ENCODE data around the gene CLK3. TPM values are rescaled to one million over a fixed set of nuclear protein-coding genes. Genes with fewer than 3 reads are reported as not detected.

Gene CLK3
- total RNA-seq (100 to 1,000 TPM; 216 to 243 TPM), total RNA-seq (153 to 205 reads per million in 2 donors)

DNA sequence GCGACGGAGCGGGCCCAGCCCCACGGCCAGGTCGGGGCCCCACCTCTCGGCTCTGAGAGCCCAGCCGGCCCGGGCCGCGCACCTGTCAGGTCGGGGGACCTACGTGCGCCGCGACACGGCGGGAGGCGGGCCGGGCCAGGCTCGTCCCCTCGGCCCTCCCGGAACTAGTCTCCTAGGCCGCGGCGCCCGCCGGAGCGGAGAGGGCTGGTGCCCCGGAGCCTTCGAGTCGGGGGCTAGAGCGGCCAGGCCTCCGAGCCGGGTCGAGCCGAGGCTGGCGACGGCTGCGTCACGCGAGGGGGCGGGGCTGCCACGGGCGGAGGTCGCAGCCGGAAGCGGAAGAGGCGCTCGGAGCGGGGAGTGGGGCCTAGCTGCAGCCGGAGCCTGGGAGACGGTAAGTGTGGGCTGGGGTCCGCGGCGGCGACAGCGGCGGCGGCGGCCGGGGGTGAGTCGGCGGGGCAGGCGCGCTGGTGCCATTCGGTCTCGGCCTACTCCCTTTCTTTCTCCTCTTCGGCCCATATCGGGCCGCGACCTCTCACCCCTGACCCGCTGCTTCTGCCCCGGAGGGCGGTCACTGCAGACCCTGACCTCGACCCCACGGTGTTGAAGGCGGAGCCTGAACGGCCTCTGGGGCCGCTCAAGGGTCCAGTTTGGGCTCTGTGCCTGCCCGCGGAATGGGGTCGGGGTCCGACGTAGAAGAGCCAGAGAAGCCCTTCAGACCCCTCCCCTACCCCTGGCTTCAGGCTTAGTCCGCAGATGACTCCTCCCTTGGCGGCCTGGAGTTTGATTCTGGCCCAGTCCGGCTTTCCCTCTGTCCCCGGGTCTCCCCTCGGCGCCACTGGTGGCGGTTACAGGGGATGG, at the start of gene CLK3:
TSS of gene CLK3 (plus strand) at position 329 of the 858 bp plus-strand sequence. CDS start 3,361 bp downstream, outside the sequence.
- peak; percentile 78 for ATAC-seq
- peaks cover 34% of the 10 kb centered on the region for H3K4me1 Mint-ChIP-seq
- H3K9me3 ChIP-seq (ENCODE audit: control insufficient read depth, low read length, poor library complexity, severe bottlenecking) = no peaks in the 10 kb centered on the region
- DNase-seq = peak; percentile 91 to 98 (median 94)
- H3K4me3 Mint-ChIP-seq = peak within 1 kb of the TSS; percentile 94
- H3K36me3 Mint-ChIP-seq (ENCODE audit: low read depth) = no peaks in the 10 kb centered on the region
- H3K27me3 Mint-ChIP-seq = no peaks in the 10 kb centered on the region
- H3K27ac Mint-ChIP-seq = peak within 1 kb of the TSS; percentile 96

DNA sequence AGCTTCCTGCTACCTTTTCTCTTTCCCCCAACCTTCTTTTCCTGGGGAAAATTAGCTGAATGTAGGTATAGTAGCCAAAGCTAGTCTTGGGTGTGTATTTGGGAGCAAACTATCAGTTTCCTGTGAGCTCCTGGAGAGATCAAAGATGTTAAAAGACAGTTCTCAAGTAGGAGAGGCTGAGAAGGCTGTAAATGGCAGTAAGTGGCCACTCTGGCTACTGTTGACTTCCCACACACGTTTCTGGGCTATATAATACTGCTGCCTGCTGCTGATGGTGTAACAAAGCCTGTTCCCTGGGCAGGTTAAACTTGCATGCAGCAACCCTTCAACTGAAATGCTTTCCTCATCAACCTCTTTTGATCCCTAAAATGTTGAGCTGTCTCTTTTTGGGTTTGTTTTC, 47.0 kb upstream of the CLK3 start:
- Mint-ChIP-seq H3K36me3 (ENCODE audit: low read depth) (peaks cover 7% of the 10 kb centered on the region), H3K27me3 (no peaks in the 10 kb centered on the region), H3K27ac (peak overlapping the region; percentile 75), H3K4me1 (peaks cover 16% of the 10 kb centered on the region), H3K4me3 (no peak overlapping the region)
- ATAC-seq (no peak), DNase-seq (no peak)
- H3K9me3 ChIP-seq (ENCODE audit: control insufficient read depth, low read length, poor library complexity, severe bottlenecking) = no peaks in the 10 kb centered on the region

DNA sequence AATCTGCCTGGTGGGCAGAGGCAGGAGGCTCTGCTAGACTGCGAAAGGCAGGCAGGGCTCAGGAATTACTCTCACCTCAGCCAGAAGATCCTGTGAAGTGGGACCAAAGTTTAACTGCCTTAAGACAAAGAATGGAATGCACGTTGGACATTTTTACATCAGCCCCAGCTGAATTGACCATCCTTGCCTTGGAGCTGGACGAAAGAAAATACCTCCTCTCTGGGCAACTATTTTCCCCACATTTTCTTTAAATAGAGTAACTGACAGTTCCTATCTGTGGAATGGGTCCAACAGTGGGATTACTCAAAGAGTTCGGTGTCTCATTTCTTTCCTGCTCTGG, 45.9 kb upstream of the CLK3 start:
- peaks cover 15% of the 10 kb centered on the region for H3K4me1 Mint-ChIP-seq
- ATAC-seq = no peak

DNA sequence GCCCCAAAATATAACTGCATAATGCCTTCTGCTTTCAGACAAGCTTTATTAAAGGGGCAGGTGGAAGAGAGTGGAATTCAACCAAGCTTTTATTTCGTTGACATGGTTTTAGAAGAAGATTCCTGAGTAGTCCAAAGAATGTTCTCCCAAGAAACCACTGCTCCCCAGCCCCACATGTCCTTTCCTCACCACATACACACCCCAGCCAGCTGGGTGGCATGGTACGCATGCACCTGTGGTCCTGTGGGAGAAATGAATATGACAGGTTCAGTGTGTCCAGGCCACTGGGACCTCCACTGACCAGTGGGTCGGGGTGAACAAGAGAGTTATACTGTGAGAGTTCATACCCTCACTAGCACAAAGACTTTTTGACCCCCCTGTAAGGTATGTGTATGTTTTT, 44.4 kb upstream of the CLK3 start:
- DNase-seq (no peak), ATAC-seq (no peak)
- Mint-ChIP-seq H3K4me3 (no peak overlapping the region), H3K4me1 (peaks cover 11% of the 10 kb centered on the region), H3K36me3 (ENCODE audit: low read depth) (peaks cover 4% of the 10 kb centered on the region), H3K27ac (peak overlapping the region; percentile 14), H3K27me3 (no peaks in the 10 kb centered on the region)
- no peaks in the 10 kb centered on the region for H3K9me3 ChIP-seq (ENCODE audit: control insufficient read depth, low read length, poor library complexity, severe bottlenecking)

More for the DNA sequence above, 45.9 kb upstream of the CLK3 start:
- DNase-seq = no peak
- H3K27me3 Mint-ChIP-seq = no peaks in the 10 kb centered on the region
- H3K27ac Mint-ChIP-seq = no peak overlapping the region
- no peaks in the 10 kb centered on the region for H3K9me3 ChIP-seq (ENCODE audit: control insufficient read depth, low read length, poor library complexity, severe bottlenecking)
- peaks cover 4% of the 10 kb centered on the region for H3K36me3 Mint-ChIP-seq (ENCODE audit: low read depth)
- no peak overlapping the region for H3K4me3 Mint-ChIP-seq

DNA sequence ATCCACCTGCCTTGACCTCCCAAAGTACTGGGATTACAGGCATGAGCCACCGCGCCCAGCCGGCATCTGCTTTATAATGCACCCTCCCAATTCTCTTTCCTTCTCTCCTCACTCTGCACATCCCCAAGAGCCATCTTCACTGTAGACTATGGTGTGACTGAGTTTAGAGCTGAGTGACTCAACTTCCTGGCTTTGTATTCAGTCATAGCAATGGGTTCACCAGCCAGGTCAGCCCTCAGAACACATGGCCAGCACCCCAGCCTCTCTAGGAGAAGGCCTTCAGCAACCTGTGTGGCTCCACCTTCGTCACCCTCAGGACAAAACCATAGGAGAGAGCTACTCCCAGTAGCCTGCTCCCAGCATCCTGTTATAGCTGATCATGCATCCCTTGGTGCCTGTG, 41.6 kb upstream of the CLK3 start:
- Mint-ChIP-seq H3K27ac (no peak overlapping the region), H3K27me3 (no peaks in the 10 kb centered on the region), H3K36me3 (ENCODE audit: low read depth) (peaks cover 7% of the 10 kb centered on the region), H3K4me1 (peaks cover 4% of the 10 kb centered on the region), H3K4me3 (no peak overlapping the region)
- ATAC-seq (no peak), DNase-seq (no peak)
- H3K9me3 ChIP-seq (ENCODE audit: control insufficient read depth, low read length, poor library complexity, severe bottlenecking) = no peaks in the 10 kb centered on the region

DNA sequence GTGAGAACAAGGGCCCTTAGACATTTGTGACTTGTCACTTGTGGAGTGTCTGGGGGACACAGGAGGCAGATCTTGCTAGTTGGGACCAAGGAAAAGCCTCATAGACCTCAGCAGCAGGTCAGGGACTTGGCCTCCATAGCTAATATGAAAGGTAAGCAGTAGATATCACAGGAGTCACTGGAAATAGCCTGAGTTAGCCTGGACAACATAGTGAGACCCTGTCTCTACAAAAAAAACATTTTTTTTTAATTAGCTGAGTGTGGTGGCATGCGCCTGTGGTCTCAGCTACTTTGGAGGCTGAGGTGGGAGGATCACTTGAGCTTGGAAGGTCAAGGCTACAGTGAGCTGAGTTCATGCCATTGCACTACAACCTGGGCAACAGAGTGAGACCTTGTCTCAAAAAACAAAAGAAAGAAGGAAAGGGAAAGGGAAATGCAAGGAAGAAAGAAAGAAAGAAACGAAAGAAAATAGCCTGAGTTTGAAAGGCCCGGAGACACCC, 37.1 kb upstream of the CLK3 start:
- ATAC-seq (no peak), DNase-seq (no peak)
- Mint-ChIP-seq H3K27ac (no peak overlapping the region), H3K27me3 (no peaks in the 10 kb centered on the region), H3K4me1 (peaks cover 4% of the 10 kb centered on the region), H3K4me3 (no peak overlapping the region), H3K36me3 (ENCODE audit: low read depth) (peaks cover 3% of the 10 kb centered on the region)
- no peaks in the 10 kb centered on the region for H3K9me3 ChIP-seq (ENCODE audit: control insufficient read depth, low read length, poor library complexity, severe bottlenecking)

DNA sequence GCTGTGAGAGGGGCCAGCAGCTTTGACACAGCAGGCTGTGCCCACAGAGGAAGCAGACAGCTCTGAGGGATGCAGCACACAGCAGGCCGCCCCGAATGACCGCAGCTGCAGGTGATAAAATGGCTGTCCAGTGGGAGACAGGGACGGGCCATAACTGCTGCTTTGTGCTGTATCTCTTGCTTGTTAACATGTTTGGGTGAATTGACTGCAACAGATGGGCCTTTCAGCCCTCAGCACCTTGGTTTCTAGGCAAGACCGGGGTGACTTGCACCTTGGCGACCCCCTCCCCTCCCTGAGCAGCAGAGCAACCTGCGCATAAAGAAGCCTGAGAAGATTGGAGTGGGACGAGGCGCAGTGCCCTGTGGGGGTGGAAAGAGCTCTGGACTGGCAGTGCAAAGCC, 36.6 kb upstream of the CLK3 start:
- Mint-ChIP-seq H3K36me3 (ENCODE audit: low read depth) (peaks cover 3% of the 10 kb centered on the region), H3K4me3 (no peak overlapping the region), H3K4me1 (peaks cover 6% of the 10 kb centered on the region), H3K27me3 (no peaks in the 10 kb centered on the region), H3K27ac (no peak overlapping the region)
- ATAC-seq = no peak
- no peaks in the 10 kb centered on the region for H3K9me3 ChIP-seq (ENCODE audit: control insufficient read depth, low read length, poor library complexity, severe bottlenecking)
- DNase-seq = no peak

DNA sequence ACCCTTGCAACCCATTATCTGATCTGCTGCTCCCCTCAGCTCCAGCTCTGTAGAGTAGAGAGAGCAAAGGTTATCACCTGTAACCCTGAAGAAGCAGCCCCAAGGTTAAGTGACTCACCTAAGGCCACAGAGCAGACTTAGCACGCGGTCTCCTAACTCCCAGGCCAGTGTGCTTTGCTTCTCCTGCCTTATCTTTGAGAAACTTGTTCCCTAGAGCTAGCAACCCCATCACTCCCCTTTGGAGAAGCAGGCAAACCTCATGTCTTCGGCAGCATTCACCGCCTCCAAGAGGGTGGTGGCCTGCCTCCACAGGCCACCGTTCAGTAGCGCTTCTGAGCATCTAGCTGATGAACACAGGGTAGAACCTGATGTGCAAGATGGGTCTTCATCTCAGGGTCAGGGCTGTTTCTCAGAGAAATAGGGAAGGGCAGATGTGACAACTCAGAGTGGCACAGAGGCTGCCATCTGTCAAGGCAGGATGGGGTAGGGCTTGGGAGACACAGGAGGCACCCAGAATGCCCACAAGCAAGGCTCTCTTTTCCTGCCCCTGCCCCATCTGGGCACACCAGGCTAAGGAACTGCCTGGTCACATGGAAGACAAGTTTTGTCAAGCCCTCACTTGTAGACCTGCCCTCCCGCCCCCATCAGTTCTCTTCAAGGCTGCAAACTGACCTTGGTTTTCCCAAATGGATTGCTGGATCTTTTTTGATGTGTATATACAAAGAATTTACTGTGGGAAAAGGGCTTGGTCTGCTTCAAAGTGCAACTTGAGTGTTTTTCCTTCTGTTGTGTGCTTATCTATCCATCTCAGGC, 34.9 kb upstream of the CLK3 start:
- peak overlapping the region; percentile 27 for H3K27ac Mint-ChIP-seq
- no peaks in the 10 kb centered on the region for H3K27me3 Mint-ChIP-seq
- no peak for DNase-seq
- peaks cover 4% of the 10 kb centered on the region for H3K4me1 Mint-ChIP-seq
- H3K36me3 Mint-ChIP-seq (ENCODE audit: low read depth) = peaks cover 3% of the 10 kb centered on the region
- no peaks in the 10 kb centered on the region for H3K9me3 ChIP-seq (ENCODE audit: control insufficient read depth, low read length, poor library complexity, severe bottlenecking)
- H3K4me3 Mint-ChIP-seq = no peak overlapping the region
- no peak for ATAC-seq

DNA sequence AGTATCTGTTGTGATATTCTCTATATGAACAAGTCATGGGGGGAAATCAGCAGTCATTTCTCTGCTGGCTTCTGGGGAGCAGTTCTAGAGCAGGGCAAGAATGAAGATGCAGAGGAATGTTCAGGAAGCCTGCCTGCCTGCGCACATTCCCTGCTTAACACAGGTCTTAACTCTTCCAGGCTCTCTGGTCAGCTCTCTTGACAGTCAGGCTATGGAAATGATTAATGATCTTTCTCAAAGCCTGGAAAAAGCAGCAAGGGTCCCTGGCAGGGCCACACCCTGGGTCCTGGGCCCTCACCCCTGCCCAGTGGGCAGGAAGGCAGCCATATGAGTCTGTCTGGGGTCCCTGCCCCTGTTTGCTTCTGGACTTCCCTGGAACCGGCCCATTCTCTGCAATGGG, 31.4 kb upstream of the CLK3 start:
- peak overlapping the region; percentile 75 for H3K27ac Mint-ChIP-seq

DNA sequence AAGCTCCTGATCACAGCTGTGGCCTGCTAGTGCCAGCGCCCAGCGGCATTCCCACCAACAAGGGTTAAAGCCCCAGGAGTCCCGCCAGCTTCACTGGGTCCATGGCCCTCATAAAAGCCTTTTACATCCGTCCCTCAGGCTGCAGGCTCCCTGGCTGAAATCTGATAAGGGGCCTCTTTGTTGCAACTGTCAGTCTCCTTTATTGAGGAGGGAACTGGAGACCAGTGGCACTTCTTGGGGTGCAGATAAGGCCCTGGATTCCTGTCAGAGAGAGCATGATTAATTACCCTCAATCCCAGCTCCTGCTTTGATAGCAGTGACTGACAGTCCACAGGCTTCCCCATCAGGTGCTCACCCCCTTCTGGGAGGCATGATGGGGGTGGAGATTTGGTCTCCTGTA, 30.9 kb upstream of the CLK3 start:
- Mint-ChIP-seq H3K27ac (peak overlapping the region; percentile 75), H3K4me3 (no peak overlapping the region), H3K4me1 (peaks cover 8% of the 10 kb centered on the region), H3K27me3 (no peaks in the 10 kb centered on the region), H3K36me3 (ENCODE audit: low read depth) (peaks cover 7% of the 10 kb centered on the region)
- DNase-seq (no peak), ATAC-seq (no peak)
- no peaks in the 10 kb centered on the region for H3K9me3 ChIP-seq (ENCODE audit: control insufficient read depth, low read length, poor library complexity, severe bottlenecking)

More for the DNA sequence above, 31.4 kb upstream of the CLK3 start:
- ATAC-seq (no peak), DNase-seq (no peak)
- Mint-ChIP-seq H3K4me3 (no peak overlapping the region), H3K36me3 (ENCODE audit: low read depth) (peaks cover 7% of the 10 kb centered on the region), H3K27me3 (no peaks in the 10 kb centered on the region), H3K4me1 (peaks cover 8% of the 10 kb centered on the region)
- H3K9me3 ChIP-seq (ENCODE audit: control insufficient read depth, low read length, poor library complexity, severe bottlenecking) = no peaks in the 10 kb centered on the region

DNA sequence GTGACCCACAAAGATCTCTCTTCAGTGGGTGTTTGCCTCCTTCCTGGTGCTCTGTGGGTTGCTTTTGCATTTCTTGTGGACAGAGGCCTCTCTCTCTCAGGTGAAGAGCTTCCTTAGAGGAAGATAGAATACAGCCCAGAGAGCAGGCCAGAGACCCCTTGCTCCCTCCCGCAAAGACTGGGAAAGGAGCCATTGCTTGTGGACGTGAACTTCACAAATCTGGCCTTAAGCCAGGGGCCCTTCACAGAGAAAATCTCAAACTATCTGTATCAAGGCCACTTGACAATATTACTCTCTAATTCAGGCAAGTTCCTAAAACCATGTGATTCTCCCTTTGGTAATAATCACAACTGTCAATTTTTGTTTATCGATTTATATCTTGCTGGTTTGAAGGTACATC, 30.4 kb upstream of the CLK3 start:
- Mint-ChIP-seq H3K36me3 (ENCODE audit: low read depth) (peaks cover 7% of the 10 kb centered on the region), H3K27me3 (no peaks in the 10 kb centered on the region)

DNA sequence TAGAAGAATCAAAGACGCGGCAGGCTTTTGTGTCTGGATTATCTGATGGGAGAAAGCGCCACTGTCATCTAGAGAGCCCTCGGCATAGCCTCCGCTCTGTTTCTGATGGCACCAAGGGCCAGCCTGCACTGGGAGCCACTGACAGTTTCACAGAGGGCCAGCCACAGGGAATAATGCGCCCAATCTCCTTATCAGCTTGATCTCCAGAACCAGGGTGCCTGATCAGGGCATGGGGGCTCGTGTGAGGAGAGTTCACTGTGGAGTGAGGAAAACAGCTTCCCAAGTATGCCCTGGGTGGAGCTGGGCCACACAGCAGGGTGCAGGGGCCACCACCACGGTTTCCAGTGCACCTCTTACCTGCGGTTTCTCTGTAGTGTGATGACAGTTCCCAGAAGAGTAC, 29.8 kb upstream of the CLK3 start:
- Mint-ChIP-seq H3K27ac (no peak overlapping the region), H3K4me3 (no peak overlapping the region), H3K4me1 (peaks cover 8% of the 10 kb centered on the region), H3K27me3 (no peaks in the 10 kb centered on the region), H3K36me3 (ENCODE audit: low read depth) (peaks cover 7% of the 10 kb centered on the region)
- no peaks in the 10 kb centered on the region for H3K9me3 ChIP-seq (ENCODE audit: control insufficient read depth, low read length, poor library complexity, severe bottlenecking)
- ATAC-seq = no peak
- no peak for DNase-seq

More for the DNA sequence above, 30.4 kb upstream of the CLK3 start:
- no peak overlapping the region for H3K4me3 Mint-ChIP-seq
- no peak for DNase-seq
- H3K27ac Mint-ChIP-seq = peak overlapping the region; percentile 75
- no peaks in the 10 kb centered on the region for H3K9me3 ChIP-seq (ENCODE audit: control insufficient read depth, low read length, poor library complexity, severe bottlenecking)
- H3K4me1 Mint-ChIP-seq = peaks cover 8% of the 10 kb centered on the region
- ATAC-seq = no peak

DNA sequence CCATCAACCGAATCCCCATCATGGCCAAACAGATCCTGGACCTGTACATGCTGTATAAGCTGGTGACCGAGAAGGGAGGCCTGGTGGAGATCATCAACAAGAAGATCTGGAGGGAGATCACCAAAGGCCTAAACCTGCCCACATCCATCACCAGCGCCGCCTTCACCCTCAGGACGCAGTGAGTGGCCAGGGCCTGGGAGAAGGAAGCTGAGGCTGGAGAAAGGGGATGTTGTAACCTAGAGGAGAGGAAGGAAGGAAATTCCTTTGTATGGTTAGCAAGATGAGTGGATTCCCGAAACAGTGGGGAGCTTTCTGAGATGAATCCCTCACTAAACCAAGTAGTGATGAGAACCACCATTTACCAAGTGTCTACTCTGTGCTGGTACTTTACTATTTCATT, 25.8 kb upstream of the CLK3 start:
- H3K27me3 Mint-ChIP-seq = no peaks in the 10 kb centered on the region
- no peaks in the 10 kb centered on the region for H3K9me3 ChIP-seq (ENCODE audit: control insufficient read depth, low read length, poor library complexity, severe bottlenecking)
- peaks cover 7% of the 10 kb centered on the region for H3K36me3 Mint-ChIP-seq (ENCODE audit: low read depth)
- no peak for DNase-seq
- H3K4me3 Mint-ChIP-seq = no peak overlapping the region
- H3K4me1 Mint-ChIP-seq = peaks cover 6% of the 10 kb centered on the region
- ATAC-seq = no peak
- H3K27ac Mint-ChIP-seq = peak overlapping the region; percentile 67
